NCI-H526 treated with DMSO at 0.1 percent for 48 hours (cell line): ENCODE results near the gene CYP3A5.

Experiments
- DNase-seq: peaks from one replicate; lab custom pipeline; 2025; lab: John Stamatoyannopoulos, UW

CYP3A5 gene

GRCh38 chr7:99615989-99616358, 63.8 kb downstream of the CYP3A5 start:
- no peak for DNase-seq

DNA sequence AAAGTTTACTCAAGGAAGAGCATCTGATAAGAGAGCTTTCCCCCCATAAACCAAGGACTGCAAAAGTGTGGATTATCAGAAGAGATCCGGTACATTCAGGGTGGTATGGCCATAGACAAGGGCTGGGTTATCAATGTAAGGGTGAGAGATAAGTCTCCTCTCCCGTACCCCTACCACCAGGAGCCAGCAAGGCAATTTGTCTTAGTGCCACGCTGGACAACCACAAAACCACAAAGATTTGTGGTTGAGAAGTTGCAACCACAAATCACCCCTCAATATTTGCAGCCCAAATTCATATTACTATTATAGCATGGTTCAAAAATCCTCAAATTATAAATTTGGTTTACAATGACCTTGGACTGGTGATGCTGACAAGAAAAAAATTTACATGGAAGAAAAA, 65.3 kb downstream of the CYP3A5 start:
- DNase-seq, result no peak

DNA sequence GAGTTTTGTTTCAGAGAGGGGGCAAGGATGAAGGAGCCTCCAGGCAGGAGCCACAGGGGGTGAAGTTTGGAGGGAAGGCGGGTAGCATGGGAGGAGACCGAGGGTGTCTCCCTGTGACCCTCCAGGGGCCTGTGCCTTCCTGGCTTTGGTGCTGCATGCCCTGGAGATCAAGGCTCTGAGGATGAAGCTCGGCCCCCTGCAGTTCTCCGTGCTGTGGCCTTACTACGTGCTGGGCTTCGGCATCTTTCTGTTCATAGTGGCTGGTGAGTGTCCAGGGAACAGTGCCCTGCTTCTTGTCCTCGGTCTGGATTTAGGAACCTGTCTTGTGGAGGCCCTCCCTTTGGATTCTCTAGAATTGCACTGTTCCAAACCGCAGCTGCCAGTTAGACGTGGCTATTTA, 72.2 kb downstream of the CYP3A5 start:
- DNase-seq, result no peak

- no peak for DNase-seq
Measured at GRCh38 chr7:99606531-99606930, 73.3 kb downstream of the CYP3A5 start.

DNA sequence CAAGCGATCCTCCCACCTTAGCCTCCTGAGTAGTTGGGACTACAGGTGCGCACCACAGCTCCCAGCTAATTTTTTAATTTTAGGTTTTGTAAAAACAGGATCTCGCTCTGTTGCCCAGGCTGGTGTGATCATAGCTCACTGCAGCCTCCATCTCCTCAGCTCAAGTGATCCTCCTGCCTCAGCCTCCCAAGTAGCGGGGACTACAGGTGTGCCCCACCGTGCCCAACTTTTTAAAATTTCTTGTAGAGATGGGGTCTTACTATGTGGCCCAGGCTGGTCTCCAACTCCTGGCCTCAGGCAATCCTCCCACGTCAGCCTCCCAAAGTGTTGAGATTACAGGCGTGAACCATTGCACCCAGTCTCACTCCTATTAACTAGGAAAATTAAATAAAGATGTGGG, 74.3 kb downstream of the CYP3A5 start:
- DNase-seq, result no peak

- no peak for DNase-seq
Measured at GRCh38 chr7:99601656-99602310, 78.0 kb downstream of the CYP3A5 start.

DNA sequence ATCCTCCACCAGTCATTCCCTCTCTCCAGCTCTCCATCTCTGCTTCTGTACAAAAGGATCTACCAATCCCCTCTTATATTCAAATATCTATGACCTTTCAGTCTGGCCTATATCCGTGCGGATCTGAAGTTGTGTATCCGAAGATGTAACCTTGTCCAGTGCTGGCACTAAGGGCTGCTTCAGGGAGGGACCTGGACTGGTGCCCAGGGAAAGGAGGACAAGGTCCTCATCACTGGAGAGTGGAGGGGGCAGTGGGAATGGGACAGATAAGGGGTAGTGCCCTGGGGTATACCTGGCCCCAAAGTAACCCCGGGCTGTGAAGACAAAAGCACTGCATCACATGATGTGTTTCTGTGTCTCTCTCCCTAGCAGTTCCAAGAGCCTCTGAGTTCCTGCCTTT, 80.0 kb downstream of the CYP3A5 start:
- DNase-seq, result no peak
